Suprapubic skin (tissue), 4 donors: Measurements from ENCODE around the gene MSI1. TPM values are rescaled to one million over a fixed set of nuclear protein-coding genes. Genes with fewer than 3 reads are reported as not detected.

Experiments
- DNase-seq, 2 donors: peaks; one replicate each; pipeline ENCODE4 v3.0.0-alpha.2; 2019; ENCODE audit warnings: low spot score in 2 of 2
- H3K27ac ChIP-seq: fragments of 200-600 bp; sonication (generic); one replicate; pipeline ENCODE4 v1.5.1; 2019
- H3K27me3 ChIP-seq: fragments of 200-600 bp; sonication (generic); one replicate; pipeline ENCODE4 v1.5.1; 2019
- H3K36me3 ChIP-seq: fragments of 200-600 bp; sonication (generic); one replicate; pipeline ENCODE4 v1.5.1; 2019
- H3K4me1 ChIP-seq: fragments of 200-600 bp; sonication (generic); one replicate; pipeline ENCODE4 v1.5.1; 2019
- H3K4me3 ChIP-seq: fragments of 200-600 bp; sonication (generic); one replicate; pipeline ENCODE4 v1.5.1; 2019; ENCODE audit warnings: mild to moderate bottlenecking
- H3K9me3 ChIP-seq: fragments of 200-600 bp; sonication (generic); one replicate; pipeline ENCODE4 v1.5.1; 2019
- CTCF ChIP-seq, 2 donors: fragments of 200-600 bp in 1 of 2; fragments of 450-650 bp in 1 of 2; sonication (generic) in 1 of 2; IDR thresholded peaks; one replicate each; pipeline ENCODE4 v1.5.1; 2016 to 2019; ENCODE audit warnings: antibody characterized with exemption in 2 of 2, mild to moderate bottlenecking in 1 of 2, moderate library complexity in 1 of 2
- EP300 ChIP-seq: sonication (generic); formaldehyde crosslinking; IDR thresholded peaks from one replicate; pipeline ENCODE4 v1.6.1; 2017; ENCODE audit warnings: antibody characterized with exemption
- POLR2A ChIP-seq, 2 donors: fragments of 450-650 bp; IDR thresholded peaks; one replicate each; pipeline ENCODE4 v1.6.1; 2017; ENCODE audit warnings: antibody characterized with exemption in 2 of 2, mild to moderate bottlenecking in 2 of 2, moderate library complexity in 2 of 2
- POLR2AphosphoS5 ChIP-seq, 3 donors: sonication (generic); formaldehyde crosslinking; IDR thresholded peaks; one replicate each; pipeline ENCODE4 v1.6.1; 2017; ENCODE audit warnings: antibody characterized with exemption in 3 of 3
- WGBS: methylation state at CpG from one replicate; pipeline ENCODE4 v1.1.5; 2018; 5-methylcytosine and 5-hydroxymethylcytosine counted together
- total RNA-seq, 4 donors: library from RNA; depleted of rRNA; stranded (reverse); fragments of >200 nt; gene quantifications; one replicate each; pipeline ENCODE4 v1.1.0, GENCODE V29; 2016

The MSI1 gene
- total RNA-seq, 4 donors from 2014 or later: 0.40 to 0.86 (median 0.61) TPM

- Histone ChIP-seq H3K4me1 (peaks cover 2% of the 10 kb centered on the region), H3K27ac (no peak overlapping the region), H3K9me3 (no peaks in the 10 kb centered on the region), H3K36me3 (no peaks in the 10 kb centered on the region), H3K4me3 (no peak overlapping the region), H3K27me3 (peaks cover under 1% of the 10 kb centered on the region)
- 91% methylated on average over 6 of the region's 6 CpGs for WGBS
- DNase-seq: no peak
- TF ChIP-seq POLR2AphosphoS5 (IDR thresholded peaks at IDR 0.05) (no peak), EP300 (no peak), CTCF (IDR thresholded peaks at IDR 0.05) (no peak), POLR2A (IDR thresholded peaks at IDR 0.05) (no peak)
Observed at GRCh38 chr12:120353136-120353535, 15.8 kb downstream of the MSI1 start.

- no peak overlapping the region for H3K27ac ChIP-seq
- TF ChIP-seq EP300 (no peak), CTCF (IDR thresholded peaks at IDR 0.05) (no peak), POLR2A (IDR thresholded peaks at IDR 0.05) (no peak), POLR2AphosphoS5 (IDR thresholded peaks at IDR 0.05) (no peak)
- no peak for DNase-seq
- H3K9me3 ChIP-seq: no peaks in the 10 kb centered on the region
- WGBS: 79% methylated on average over 5 of the region's 5 CpGs
- no peak overlapping the region for H3K4me3 ChIP-seq
- H3K27me3 ChIP-seq: peaks cover 7% of the 10 kb centered on the region
- peaks cover 2% of the 10 kb centered on the region for H3K4me1 ChIP-seq
- H3K36me3 ChIP-seq: no peaks in the 10 kb centered on the region
Observed at GRCh38 chr12:120352117-120352516, 16.8 kb downstream of the MSI1 start.

GRCh38 chr12:120350576-120351350 lies 18.2 kb downstream of the MSI1 start:
- H3K4me1 ChIP-seq: no peaks in the 10 kb centered on the region
- no peak for DNase-seq
- peaks cover 7% of the 10 kb centered on the region for H3K27me3 ChIP-seq
- H3K36me3 ChIP-seq: no peaks in the 10 kb centered on the region
- TF ChIP-seq EP300 (no peak), POLR2AphosphoS5 (IDR thresholded peaks at IDR 0.05) (no peak), CTCF (IDR thresholded peaks at IDR 0.05) (no peak), POLR2A (IDR thresholded peaks at IDR 0.05) (no peak)
- WGBS: 76% methylated on average over 19 of the region's 19 CpGs
- H3K4me3 ChIP-seq: no peak overlapping the region
- no peak overlapping the region for H3K27ac ChIP-seq
- H3K9me3 ChIP-seq: no peaks in the 10 kb centered on the region

- Histone ChIP-seq H3K36me3 (no peaks in the 10 kb centered on the region), H3K4me3 (no peak overlapping the region), H3K27me3 (peaks cover 7% of the 10 kb centered on the region), H3K9me3 (no peaks in the 10 kb centered on the region), H3K4me1 (no peaks in the 10 kb centered on the region), H3K27ac (no peak overlapping the region)
- no peak for DNase-seq
- TF ChIP-seq POLR2AphosphoS5 (IDR thresholded peaks at IDR 0.05) (no peak), EP300 (no peak), CTCF (IDR thresholded peaks at IDR 0.05) (no peak), POLR2A (IDR thresholded peaks at IDR 0.05) (no peak)
- 86% methylated on average over 5 of the region's 11 CpGs for WGBS
Observed at GRCh38 chr12:120347766-120348165, 21.2 kb downstream of the MSI1 start.

GRCh38 chr12:120346681-120347080 lies 22.3 kb downstream of the MSI1 start:
- 85% methylated on average over 7 of the region's 7 CpGs for WGBS

More at GRCh38 chr12:120346681-120347080, 22.3 kb downstream of the MSI1 start:
- Histone ChIP-seq H3K36me3 (no peaks in the 10 kb centered on the region), H3K4me1 (no peaks in the 10 kb centered on the region), H3K27ac (no peak overlapping the region), H3K27me3 (peaks cover 7% of the 10 kb centered on the region), H3K9me3 (no peaks in the 10 kb centered on the region), H3K4me3 (no peak overlapping the region)
- DNase-seq: no peak
- no peak for TF ChIP-seq EP300
- TF ChIP-seq POLR2A (IDR thresholded peaks at IDR 0.05): no peak
- TF ChIP-seq CTCF (IDR thresholded peaks at IDR 0.05): no peak
- TF ChIP-seq POLR2AphosphoS5 (IDR thresholded peaks at IDR 0.05): no peak
